Tibial artery (tissue), 4 donors: Measurements from ENCODE around the gene ACTL10.

ENCODE experiments used
- DNase-seq, 2 donors: peaks; one replicate each; pipeline ENCODE4 v3.0.0-alpha.2; 2019
- H3K27ac ChIP-seq, 2 donors: fragments of 200-600 bp; sonication (generic) in 1 of 2; 1 replicate in 1 of 2; 2 replicates in 1 of 2; pipeline ENCODE4 v1.5.1; 2018 to 2019; ENCODE audit warnings: mild to moderate bottlenecking in 1 of 2
- H3K27me3 ChIP-seq, 2 donors: fragments of 200-600 bp; sonication (generic) in 1 of 2; one replicate each; pipeline versions ENCODE4 v1.5.1 to v1.6.0; 2016 to 2019
- H3K36me3 ChIP-seq, 3 donors: fragments of 200-600 bp; sonication (generic) in 2 of 3; one replicate each; pipeline ENCODE4 v1.5.1; 2016 to 2019; ENCODE audit warnings: mild to moderate bottlenecking in 2 of 3
- H3K4me1 ChIP-seq, 4 donors: fragments of 200-600 bp; sonication (generic) in 2 of 4; 1 replicate in 3 of 4; 2 replicates in 1 of 4; pipeline ENCODE4 v1.5.1; 2016 to 2019
- H3K4me3 ChIP-seq, 2 donors: fragments of 200-600 bp; sonication (generic) in 1 of 2; 1 replicate in 1 of 2; 2 replicates in 1 of 2; pipeline ENCODE4 v1.5.1; 2018 to 2019; ENCODE audit warnings: mild to moderate bottlenecking in 2 of 2
- H3K9me3 ChIP-seq, 3 donors: fragments of 200-600 bp; sonication (generic) in 1 of 3; one replicate each; pipeline ENCODE4 v1.5.1; 2016 to 2019
- CTCF ChIP-seq, 2 experiments: fragments of 200-600 bp in 1 of 2; fragments of 450-650 bp in 1 of 2; IDR thresholded peaks; one replicate each; pipeline ENCODE4 v1.5.1; 2017 to 2019; ENCODE audit warnings: antibody characterized with exemption in 2 of 2, mild to moderate bottlenecking in 1 of 2, moderate library complexity in 1 of 2
- intact Hi-C: fragments of 100-400 bp; cut with DNase I; formaldehyde crosslinking; loops from one replicate; pipeline ENCODE4 v1.15.0; 2023; ENCODE audit warnings: low total_unique reads

Gene ACTL10

GRCh38 chr20:33670715-33671499 lies 4.2 kb downstream of the ACTL10 start:
- Histone ChIP-seq H3K36me3 (peaks cover 0 to 22% (median 4%) of the 10 kb centered on the region in 3 donors), H3K4me1 (peaks cover 0 to 82% (median 69%) of the 10 kb centered on the region in 4 donors), H3K4me3 (no peak overlapping the region), H3K27ac (peak overlapping the region; percentile 98), H3K27me3 (no peaks in the 10 kb centered on the region), H3K9me3 (no peaks in the 10 kb centered on the region)
- intact Hi-C loops = no loop called here
- no peak for DNase-seq
- TF ChIP-seq CTCF (IDR thresholded peaks at IDR 0.05) = no peak

GRCh38 chr20:33671573-33672288 lies 5.0 kb downstream of the ACTL10 start:
- Histone ChIP-seq H3K9me3 (no peaks in the 10 kb centered on the region), H3K27ac (peak overlapping the region; percentile 98), H3K27me3 (no peaks in the 10 kb centered on the region), H3K4me1 (peaks cover 0 to 83% (median 71%) of the 10 kb centered on the region in 4 donors), H3K36me3 (peaks cover 0 to 22% (median 4%) of the 10 kb centered on the region in 3 donors), H3K4me3 (no peak overlapping the region)
- intact Hi-C loops = no loop called here
- TF ChIP-seq CTCF (IDR thresholded peaks at IDR 0.05) = no peak
- DNase-seq = no peak

GRCh38 chr20:33672426-33673113 lies 5.8 kb downstream of the ACTL10 start:
- H3K36me3 ChIP-seq = peaks cover 0 to 22% (median 4%) of the 10 kb centered on the region in 3 donors
- no peak for DNase-seq
- peaks cover 0 to 81% (median 68%) of the 10 kb centered on the region in 4 donors for H3K4me1 ChIP-seq
- H3K4me3 ChIP-seq = peak overlapping the region; percentile 67 to 72
- no peak for TF ChIP-seq CTCF (IDR thresholded peaks at IDR 0.05)
- peak overlapping the region; percentile 98 for H3K27ac ChIP-seq
- no peaks in the 10 kb centered on the region for H3K27me3 ChIP-seq
- intact Hi-C loops = no loop called here
- H3K9me3 ChIP-seq = no peaks in the 10 kb centered on the region

DNA sequence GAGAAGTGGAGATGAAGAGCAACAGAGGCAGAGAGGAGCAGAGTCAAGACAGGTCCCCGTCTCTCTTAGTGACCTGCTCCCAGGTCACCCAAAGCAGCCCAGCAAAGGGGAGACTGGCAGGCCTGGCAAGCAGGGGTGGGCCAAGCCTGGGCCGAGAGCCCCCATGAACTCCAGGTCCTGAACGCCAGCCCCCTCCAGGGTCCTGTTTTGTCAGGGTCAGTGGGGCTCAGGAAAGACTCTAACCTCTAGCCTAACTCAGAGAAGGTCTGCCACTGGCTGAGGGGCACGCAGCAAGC lies 6.3 kb downstream of the ACTL10 start:
- Histone ChIP-seq H3K4me1 (peaks cover 0 to 77% (median 65%) of the 10 kb centered on the region in 4 donors), H3K4me3 (peak overlapping the region; percentile 67 to 72), H3K36me3 (peaks cover 0 to 22% (median 4%) of the 10 kb centered on the region in 3 donors), H3K27ac (peak overlapping the region; percentile 98), H3K27me3 (no peaks in the 10 kb centered on the region), H3K9me3 (no peaks in the 10 kb centered on the region)
- intact Hi-C loops = no loop called here
- TF ChIP-seq CTCF (IDR thresholded peaks at IDR 0.05) = no peak
- no peak for DNase-seq

GRCh38 chr20:33673410-33674293 lies 6.9 kb downstream of the ACTL10 start:
- intact Hi-C loops = no loop called here
- Histone ChIP-seq H3K4me3 (peak overlapping the region; percentile 67 to 72), H3K4me1 (peaks cover 0 to 71% (median 61%) of the 10 kb centered on the region in 4 donors), H3K27ac (peak overlapping the region; percentile 98), H3K9me3 (no peaks in the 10 kb centered on the region), H3K27me3 (no peaks in the 10 kb centered on the region), H3K36me3 (peaks cover 0 to 20% (median 4%) of the 10 kb centered on the region in 3 donors)
- peak in 1 of 2 donors; percentile 72 for DNase-seq
- no peak for TF ChIP-seq CTCF (IDR thresholded peaks at IDR 0.05)
